GM21381 (cell line): ENCODE results near the gene GRIA1.
A peak's percentile ranks its signal among the peaks of the same experiment; 100 is the strongest.

Experiments
- ATAC-seq: cut with Tn5 transposase; IDR thresholded peaks from one replicate; pipeline ENCODE4 v1.9.1; 2021; ENCODE audit warnings: mild to moderate bottlenecking, moderate library complexity; ENCODE audit not compliant: unreplicated experiment

The GRIA1 gene

GRCh38 chr5:153601377-153601776, 110.9 kb downstream of the GRIA1 start:
- peak; percentile 77 for ATAC-seq

- ATAC-seq = no peak
Measured at GRCh38 chr5:153605386-153605785, 114.9 kb downstream of the GRIA1 start.

GRCh38 chr5:153610009-153610408, 119.5 kb downstream of the GRIA1 start:
- no peak for ATAC-seq

- ATAC-seq = no peak
Measured at GRCh38 chr5:153610811-153611210, 120.3 kb downstream of the GRIA1 start.

- no peak for ATAC-seq
Measured at GRCh38 chr5:153613144-153613543, 122.7 kb downstream of the GRIA1 start.

GRCh38 chr5:153613672-153614071, 123.2 kb downstream of the GRIA1 start:
- no peak for ATAC-seq

GRCh38 chr5:153617190-153617589, 126.7 kb downstream of the GRIA1 start:
- ATAC-seq = no peak

- no peak for ATAC-seq
Measured at GRCh38 chr5:153618307-153618706, 127.8 kb downstream of the GRIA1 start.

- ATAC-seq = no peak
Measured at GRCh38 chr5:153618867-153619266, 128.4 kb downstream of the GRIA1 start.

- no peak for ATAC-seq
Measured at GRCh38 chr5:153619771-153620170, 129.3 kb downstream of the GRIA1 start.

GRCh38 chr5:153623124-153623523, 132.7 kb downstream of the GRIA1 start:
- no peak for ATAC-seq

GRCh38 chr5:153623751-153624450, 133.4 kb downstream of the GRIA1 start:
- no peak for ATAC-seq

- no peak for ATAC-seq
Measured at GRCh38 chr5:153624451-153624765, 133.9 kb downstream of the GRIA1 start.

GRCh38 chr5:153625826-153626354, 135.4 kb downstream of the GRIA1 start:
- no peak for ATAC-seq

- ATAC-seq = no peak
Measured at GRCh38 chr5:153626836-153627235, 136.4 kb downstream of the GRIA1 start.

GRCh38 chr5:153629027-153629895, 138.8 kb downstream of the GRIA1 start:
- ATAC-seq = no peak

- no peak for ATAC-seq
Measured at GRCh38 chr5:153630546-153630945, 140.1 kb downstream of the GRIA1 start.

GRCh38 chr5:153632748-153633290, 142.3 kb downstream of the GRIA1 start:
- ATAC-seq = no peak

- no peak for ATAC-seq
Measured at GRCh38 chr5:153636670-153637451, 146.4 kb downstream of the GRIA1 start.

- no peak for ATAC-seq
Measured at GRCh38 chr5:153640293-153640692, 149.8 kb downstream of the GRIA1 start.

- ATAC-seq = no peak
Measured at GRCh38 chr5:153641183-153641688, 150.8 kb downstream of the GRIA1 start.
